Measurements from ENCODE around the gene CNST. TPM values are rescaled to one million over a fixed set of nuclear protein-coding genes. Genes with fewer than 3 reads are reported as not detected.
"Not testable (repeated sequence)": the region's sequence is repeated elsewhere in the genome, so short reads cannot be mapped to it uniquely, and the experiment has no call there.

CNST gene
- polyA plus RNA-seq, 1 donor (not counting 4 experiments of a cell fraction or from before 2014, with no cell fraction given): 9.8 TPM

GRCh38 chr1:246569248-246570238, 3.3 kb downstream of the CNST start:
- Histone ChIP-seq H3K27me3 (ENCODE audit: control insufficient read depth, extremely low read depth, insufficient read depth, low read length) (no peaks in the 10 kb centered on the region), H3K27ac (ENCODE audit: control insufficient read depth, insufficient read depth, low read length) (peak overlapping the region; percentile 26), H3K36me3 (ENCODE audit: control insufficient read depth in 2 of 2, extremely low read depth in 1 of 2, insufficient read depth in 2 of 2, low read length in 2 of 2) (no peaks in the 10 kb centered on the region), H3K4me3 (ENCODE audit: control insufficient read depth in 2 of 3, extremely low read depth in 1 of 3, insufficient read depth in 2 of 3, low read depth in 1 of 3, low read length in 3 of 3) (no peak overlapping the region), H3K9me3 (ENCODE audit: control insufficient read depth, low read depth, low read length) (no peaks in the 10 kb centered on the region), H3K9me1 (ENCODE audit: control insufficient read depth, extremely low read depth, insufficient read depth, low read length) (no peaks in the 10 kb centered on the region), H3K4me2 (ENCODE audit: control insufficient read depth, extremely low read depth, insufficient read depth, low read depth, low read length) (no peak overlapping the region), H3K79me2 (ENCODE audit: control insufficient read depth, insufficient read depth, low read length) (peaks cover 57% of the 10 kb centered on the region), H3K9ac (ENCODE audit: control insufficient read depth, extremely low read depth, insufficient read depth, low read length) (no peak overlapping the region), H3K4me1 (ENCODE audit: control insufficient read depth, extremely low read depth, insufficient read depth, low read length) (peaks cover 15% of the 10 kb centered on the region), H4K20me1 (ENCODE audit: control insufficient read depth, extremely low read depth, insufficient read depth, low read length) (no peaks in the 10 kb centered on the region), H2AFZ (ENCODE audit: control insufficient read depth, low read length) (no peak overlapping the region)
- dilution Hi-C loops (cut with MboI; ENCODE audit: extremely low pct_ligation_motif_present, low sequenced_read_pairs): no loop called here
- DNase-seq (ENCODE audit: low read depth, low spot score) (no peak), FAIRE-seq (no peak)
- TF ChIP-seq CTCF (optimal IDR thresholded peaks at IDR 0.05 in 1 of 3, IDR thresholded peaks at IDR 0.05 in 1 of 3, conservative IDR thresholded peaks at IDR 0.05 in 1 of 3; ENCODE audit: extremely low read depth in 1 of 3, insufficient read depth in 2 of 3, low read length in 3 of 3): no peak
- no peak for TF ChIP-seq EZH2 (IDR thresholded peaks at IDR 0.05; ENCODE audit: low read length)

GRCh38 chr1:246571309-246571708, 5.1 kb downstream of the CNST start:
- H2AFZ ChIP-seq (ENCODE audit: control insufficient read depth, low read length); H3K9me3 ChIP-seq (ENCODE audit: control insufficient read depth, low read depth, low read length); H3K4me2 ChIP-seq (ENCODE audit: control insufficient read depth, extremely low read depth, insufficient read depth, low read depth, low read length); H3K4me3 ChIP-seq (ENCODE audit: control insufficient read depth in 2 of 3, extremely low read depth in 1 of 3, insufficient read depth in 2 of 3, low read depth in 1 of 3, low read length in 3 of 3); H3K36me3 ChIP-seq (ENCODE audit: control insufficient read depth in 2 of 2, extremely low read depth in 1 of 2, insufficient read depth in 2 of 2, low read length in 2 of 2); H4K20me1 ChIP-seq (ENCODE audit: control insufficient read depth, extremely low read depth, insufficient read depth, low read length); H3K27me3 ChIP-seq (ENCODE audit: control insufficient read depth, extremely low read depth, insufficient read depth, low read length); H3K9me1 ChIP-seq (ENCODE audit: control insufficient read depth, extremely low read depth, insufficient read depth, low read length); dilution Hi-C loops (cut with MboI; ENCODE audit: extremely low pct_ligation_motif_present, low sequenced_read_pairs); H3K27ac ChIP-seq (ENCODE audit: control insufficient read depth, insufficient read depth, low read length); DNase-seq (ENCODE audit: low read depth, low spot score); H3K9ac ChIP-seq (ENCODE audit: control insufficient read depth, extremely low read depth, insufficient read depth, low read length); FAIRE-seq: not testable (repeated sequence)
- H3K79me2 ChIP-seq (ENCODE audit: control insufficient read depth, insufficient read depth, low read length): peaks cover 51% of the 10 kb centered on the region
- H3K4me1 ChIP-seq (ENCODE audit: control insufficient read depth, extremely low read depth, insufficient read depth, low read length): peaks cover 11% of the 10 kb centered on the region
